Activated T-helper 1 cell treated with anti-CD3 and anti-CD28 coated beads, Interleukin-2, amount 50 U/mL, for 16 hours (primary cell): ENCODE data around the gene OR5D18.
"Not testable (repeated sequence)": the region's sequence is repeated elsewhere in the genome, so short reads cannot be mapped to it uniquely, and the experiment has no call there.

Experiments
- DNase-seq, 2 donors: peaks; one replicate each; pipeline ENCODE4 v3.0.0-alpha.2; 2020; ENCODE audit warnings: low read depth in 1 of 2, low spot score in 1 of 2

The OR5D18 gene

DNA sequence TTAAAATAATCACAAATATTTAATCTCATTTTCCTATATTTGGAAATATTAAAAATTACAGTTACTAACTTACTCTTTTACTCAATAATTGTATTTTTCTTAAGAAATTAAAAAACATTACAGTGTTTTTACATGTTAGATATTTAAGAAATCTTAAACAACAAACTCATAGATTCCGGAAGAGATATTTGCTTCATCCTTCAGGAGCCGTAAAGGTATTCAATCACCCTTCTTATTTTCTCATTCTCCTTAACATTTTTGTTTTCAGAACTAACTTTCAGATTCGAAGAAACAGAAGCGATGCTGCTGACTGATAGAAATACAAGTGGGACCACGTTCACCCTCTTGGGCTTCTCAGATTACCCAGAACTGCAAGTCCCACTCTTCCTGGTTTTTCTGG lies at the start of gene OR5D18:
Gene OR5D18 (plus strand): TSS at position 301 of the 400 bp plus-strand sequence. CDS start 0 bp downstream, at position 301.
- DNase-seq = no peak

DNA sequence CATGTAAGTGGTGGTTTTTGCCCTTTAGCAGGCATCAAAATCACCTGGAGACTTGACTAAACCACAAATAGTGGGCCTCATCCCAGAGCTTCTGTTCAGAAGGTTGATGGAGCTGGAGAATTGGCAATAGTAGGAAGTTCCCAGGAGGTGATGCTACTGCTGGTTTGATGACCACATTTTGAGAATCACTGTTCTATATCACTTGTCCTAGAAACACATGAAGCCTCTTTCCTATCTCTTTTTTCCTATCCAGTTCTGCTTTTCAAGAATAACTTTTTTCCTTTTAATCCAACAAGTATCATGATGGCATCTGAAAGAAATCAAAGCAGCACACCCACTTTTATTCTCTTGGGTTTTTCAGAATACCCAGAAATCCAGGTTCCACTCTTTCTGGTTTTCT lies 46.3 kb upstream of the OR5D18 start, which contains the start of gene OR5D13:
Gene OR5D13 (plus strand): TSS at position 301 of the 400 bp plus-strand sequence. CDS start 0 bp downstream, at position 301.
- DNase-seq = no peak

DNA sequence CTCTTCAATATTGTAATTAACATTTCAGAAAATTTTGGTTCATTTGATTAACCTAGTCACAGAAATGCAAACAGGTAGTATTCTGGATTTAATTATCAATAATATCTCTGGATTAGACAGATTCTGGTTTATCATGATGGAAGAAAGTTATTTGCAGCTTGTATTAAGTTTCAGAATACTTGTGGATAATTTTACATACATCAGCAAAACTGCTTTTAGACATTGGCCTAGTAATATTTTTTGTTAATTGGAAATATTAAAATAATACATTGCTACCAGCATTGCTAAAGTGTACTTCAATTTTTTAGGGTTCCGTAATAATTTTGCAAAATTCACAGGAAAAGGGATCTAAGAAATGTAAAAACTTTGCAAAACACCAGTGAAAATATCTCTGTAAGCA lies 27.8 kb upstream of the OR5D18 start:
- DNase-seq = no peak

DNA sequence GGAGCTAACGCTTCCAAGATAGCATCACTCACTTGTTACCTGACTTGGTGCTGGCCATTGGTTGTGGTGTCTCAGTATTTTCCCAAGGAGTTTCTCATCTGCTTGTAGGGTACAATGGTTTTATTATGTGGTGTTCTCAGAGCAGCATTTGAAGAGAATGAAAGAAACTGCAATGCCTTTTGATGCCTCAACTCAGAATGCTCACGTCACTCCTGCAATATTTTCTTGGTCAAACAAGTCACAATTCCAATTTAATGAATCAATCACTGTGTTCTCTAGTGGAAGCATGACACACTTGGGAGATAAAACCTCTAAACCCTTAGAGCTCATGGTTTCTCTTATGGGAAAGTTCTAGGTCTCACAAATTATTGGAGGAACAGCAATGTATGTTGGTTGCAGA lies 26.1 kb upstream of the OR5D18 start:
- DNase-seq = no peak

DNA sequence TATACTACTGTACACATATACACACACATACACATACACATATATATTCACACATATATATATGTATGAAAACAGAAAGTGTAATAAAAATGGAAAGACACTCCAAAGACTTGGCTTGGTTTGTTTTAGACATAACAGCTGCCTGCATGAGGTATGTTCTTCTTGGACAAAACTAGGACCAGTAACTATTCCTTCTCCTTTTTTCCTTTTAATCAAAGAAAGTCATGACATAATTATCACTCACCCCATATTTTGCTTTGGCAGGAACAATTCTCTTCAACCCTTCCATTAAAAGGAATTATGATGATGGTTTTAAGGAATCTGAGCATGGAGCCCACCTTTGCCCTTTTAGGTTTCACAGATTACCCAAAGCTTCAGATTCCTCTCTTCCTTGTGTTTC lies 24.2 kb upstream of the OR5D18 start, which contains the start of gene OR5D14:
Gene OR5D14 (plus strand): TSS at position 301 of the 400 bp plus-strand sequence. CDS start 0 bp downstream, at position 301.
- DNase-seq = no peak

DNA sequence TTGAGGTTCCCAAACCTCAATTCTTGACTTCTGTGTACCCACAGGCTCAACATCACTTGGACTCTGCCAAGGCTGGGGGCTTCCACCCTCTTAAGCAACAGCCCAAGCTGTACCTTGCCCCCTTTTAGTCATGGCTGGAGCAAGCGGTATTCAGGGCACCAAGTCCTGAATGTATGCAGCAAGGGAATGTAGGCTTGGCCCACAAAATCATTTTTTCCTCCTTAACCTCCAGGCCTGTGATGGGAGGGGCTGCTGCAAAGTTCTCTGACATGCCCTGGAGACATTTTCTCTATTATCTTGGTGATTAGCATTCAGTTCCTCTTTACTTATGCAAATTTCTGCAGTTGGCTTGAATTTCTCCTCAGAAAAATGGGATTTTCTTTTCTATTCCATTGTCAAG lies 13.2 kb upstream of the OR5D18 start:
- no peak for DNase-seq

DNA sequence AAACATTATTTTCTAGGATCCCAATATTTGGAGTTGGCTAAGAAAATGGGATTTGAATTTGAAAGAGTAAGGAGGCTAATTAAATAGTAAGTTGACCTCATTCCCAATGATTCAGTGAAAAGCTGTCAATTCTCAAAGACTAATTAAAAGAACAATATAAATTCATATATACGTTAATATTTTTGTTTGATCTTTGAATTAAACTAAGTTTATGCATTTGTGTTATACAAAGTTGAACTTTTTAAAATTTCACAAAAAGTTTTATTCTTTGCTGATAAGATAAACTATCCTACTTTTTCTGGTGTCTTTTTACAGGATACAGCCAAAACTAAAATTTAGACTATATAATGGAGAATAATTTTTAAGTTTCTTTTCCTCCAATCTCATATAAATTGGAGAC lies 8.4 kb upstream of the OR5D18 start, which contains the start of gene OR5L1:
Gene OR5L1 (plus strand): TSS at position 301 of the 400 bp plus-strand sequence. CDS start 100 bp downstream, outside the sequence.
- no peak for DNase-seq

DNA sequence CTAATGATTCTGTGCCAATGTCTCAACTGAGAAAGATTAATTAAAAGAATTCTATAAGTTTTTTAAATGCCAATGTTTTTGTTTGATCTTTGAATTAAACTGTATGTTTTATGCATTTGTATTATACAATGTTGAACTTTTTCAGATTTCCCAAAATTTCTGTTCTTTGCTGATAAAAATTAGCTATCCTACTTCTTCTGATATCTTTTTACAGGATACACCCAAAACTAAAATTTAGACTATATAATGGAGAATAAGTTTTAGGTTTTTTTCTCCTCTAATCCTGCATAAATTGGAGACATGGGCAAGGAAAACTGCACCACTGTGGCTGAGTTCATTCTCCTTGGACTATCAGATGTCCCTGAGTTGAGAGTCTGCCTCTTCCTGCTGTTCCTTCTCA lies 7.5 kb downstream of the OR5D18 start, which contains the start of gene OR5L2:
Gene OR5L2 (plus strand): TSS at position 301 of the 400 bp plus-strand sequence. CDS start 0 bp downstream, at position 301.
- no peak for DNase-seq

DNA sequence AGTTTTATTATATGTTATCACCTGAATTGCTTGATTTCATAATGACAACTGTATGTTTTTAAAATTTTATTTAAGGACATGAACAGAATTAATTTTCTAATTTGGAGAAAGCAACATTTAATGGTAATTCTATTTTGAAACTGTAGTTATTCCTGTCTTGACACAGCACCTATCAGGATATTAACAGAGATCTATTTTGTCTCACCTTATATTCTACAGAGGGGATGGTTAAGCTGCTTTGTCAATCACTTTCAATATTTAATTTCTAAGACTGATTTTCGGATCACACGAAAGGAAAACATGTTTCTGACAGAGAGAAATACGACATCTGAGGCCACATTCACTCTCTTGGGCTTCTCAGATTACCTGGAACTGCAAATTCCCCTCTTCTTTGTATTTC lies 19.0 kb downstream of the OR5D18 start, which contains the start of gene OR5D16:
Gene OR5D16 (plus strand): TSS at position 301 of the 400 bp plus-strand sequence. CDS start 0 bp downstream, at position 301.
- no peak for DNase-seq

DNA sequence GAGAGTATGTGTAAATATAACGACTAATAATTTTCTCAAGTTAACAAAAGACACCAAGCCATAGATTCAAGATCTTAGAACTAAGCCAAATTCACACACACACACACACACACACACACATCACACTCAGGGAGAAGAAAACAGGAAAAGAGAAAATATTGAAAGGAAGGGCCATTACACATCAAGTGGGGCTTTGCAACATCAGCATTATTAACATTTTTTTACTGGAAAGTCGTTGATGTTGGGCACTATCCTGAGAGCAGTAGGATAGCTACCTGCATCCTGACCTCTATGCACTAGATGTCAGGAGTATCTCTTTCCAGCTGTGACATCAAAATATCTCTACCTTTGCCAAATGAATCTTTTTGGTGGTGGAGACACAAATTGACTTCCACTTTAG lies 28.0 kb downstream of the OR5D18 start:
- DNase-seq = no peak

DNA sequence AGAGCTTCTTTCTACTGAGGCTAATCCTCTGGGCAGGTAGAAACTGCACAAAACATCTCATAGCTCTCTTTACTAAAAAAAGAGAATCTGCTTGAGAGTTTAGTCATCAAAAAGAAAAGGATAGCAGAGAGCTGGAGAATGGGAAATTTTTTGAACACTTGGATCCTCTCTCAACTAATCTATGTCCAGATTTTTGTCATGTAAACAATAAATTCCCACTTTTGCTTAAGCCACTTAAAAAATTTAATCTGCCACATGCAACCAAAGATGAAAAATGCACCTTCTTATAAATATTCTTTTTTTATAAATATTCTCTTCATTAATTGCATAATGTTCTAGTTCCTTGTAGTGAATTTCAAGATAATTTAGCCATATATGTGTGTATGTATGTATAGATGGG lies 29.6 kb downstream of the OR5D18 start:
- DNase-seq = no peak

DNA sequence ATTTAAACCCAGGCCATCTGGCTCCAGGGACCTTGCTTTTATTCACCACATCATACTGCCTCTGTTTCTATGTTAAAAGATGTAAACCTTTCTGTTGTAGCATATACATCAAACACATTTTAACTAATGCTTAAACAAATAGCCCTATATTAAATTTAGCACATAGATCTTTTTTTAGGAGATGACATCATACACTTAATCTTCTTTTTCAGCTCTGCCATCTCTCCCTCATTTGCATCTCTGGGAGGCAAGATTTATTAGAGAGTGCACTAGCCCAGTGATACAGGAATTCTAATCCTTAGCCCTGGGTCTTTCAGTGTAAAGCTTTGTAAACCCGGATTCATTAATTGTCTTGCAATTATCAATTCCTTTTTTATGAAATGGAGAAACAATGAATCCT lies 32.7 kb downstream of the OR5D18 start:
- DNase-seq = no peak

DNA sequence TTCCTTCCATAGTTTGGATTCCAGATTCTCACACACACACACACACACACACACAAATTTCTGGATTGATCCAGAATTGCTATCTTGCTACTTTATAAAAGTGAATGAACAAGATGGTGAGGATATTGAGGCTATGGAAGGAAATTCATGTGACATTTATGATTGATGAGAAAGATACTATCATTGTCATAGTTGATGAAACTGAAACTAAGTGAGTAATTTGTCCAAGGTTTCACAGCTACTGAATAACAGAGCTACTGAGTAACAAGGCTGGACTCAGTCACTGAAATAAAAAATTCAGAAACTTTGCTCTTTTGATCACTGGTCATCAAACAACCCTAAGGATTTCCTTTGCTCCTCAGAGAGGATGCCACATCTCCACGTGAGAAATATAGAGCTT lies 35.3 kb downstream of the OR5D18 start:
- DNase-seq = no peak

DNA sequence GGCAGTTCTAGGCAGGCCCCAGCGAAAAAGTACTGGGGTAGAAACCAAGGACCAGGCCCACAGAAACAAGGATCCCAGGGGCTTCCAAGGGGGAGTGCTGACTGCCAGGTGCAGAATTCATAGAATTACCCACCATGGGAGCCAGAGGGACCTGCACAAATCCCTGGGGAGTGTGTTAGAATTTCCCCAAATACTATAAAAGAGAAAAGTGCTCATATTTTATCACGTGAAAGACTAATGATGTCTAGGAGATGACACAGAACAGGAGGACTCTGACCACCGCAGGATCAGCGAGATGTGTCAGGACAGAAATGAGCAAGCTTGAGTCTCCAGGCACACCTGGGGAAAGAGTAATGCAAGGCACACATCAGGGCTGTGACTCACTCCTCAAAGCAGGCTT lies 47.9 kb downstream of the OR5D18 start:
- DNase-seq = not testable (repeated sequence)
